Stimulated activated CD8-positive, alpha-beta memory T cell treated with anti-CD3 and anti-CD28 coated beads, Interleukin-12 subunit alpha, Interleukin-12 subunit beta, amount 100 ng/mL, for 24 hours (primary cell): ENCODE data around the gene ZNF787.

ENCODE experiments used
- DNase-seq: peaks from one replicate; pipeline ENCODE4 v3.0.0-alpha.2; 2020; ENCODE audit errors: extremely low read depth

ZNF787 gene

GRCh38 chr19:56087647-56088496 lies 33.2 kb downstream of the ZNF787 start:
- DNase-seq = no peak

DNA sequence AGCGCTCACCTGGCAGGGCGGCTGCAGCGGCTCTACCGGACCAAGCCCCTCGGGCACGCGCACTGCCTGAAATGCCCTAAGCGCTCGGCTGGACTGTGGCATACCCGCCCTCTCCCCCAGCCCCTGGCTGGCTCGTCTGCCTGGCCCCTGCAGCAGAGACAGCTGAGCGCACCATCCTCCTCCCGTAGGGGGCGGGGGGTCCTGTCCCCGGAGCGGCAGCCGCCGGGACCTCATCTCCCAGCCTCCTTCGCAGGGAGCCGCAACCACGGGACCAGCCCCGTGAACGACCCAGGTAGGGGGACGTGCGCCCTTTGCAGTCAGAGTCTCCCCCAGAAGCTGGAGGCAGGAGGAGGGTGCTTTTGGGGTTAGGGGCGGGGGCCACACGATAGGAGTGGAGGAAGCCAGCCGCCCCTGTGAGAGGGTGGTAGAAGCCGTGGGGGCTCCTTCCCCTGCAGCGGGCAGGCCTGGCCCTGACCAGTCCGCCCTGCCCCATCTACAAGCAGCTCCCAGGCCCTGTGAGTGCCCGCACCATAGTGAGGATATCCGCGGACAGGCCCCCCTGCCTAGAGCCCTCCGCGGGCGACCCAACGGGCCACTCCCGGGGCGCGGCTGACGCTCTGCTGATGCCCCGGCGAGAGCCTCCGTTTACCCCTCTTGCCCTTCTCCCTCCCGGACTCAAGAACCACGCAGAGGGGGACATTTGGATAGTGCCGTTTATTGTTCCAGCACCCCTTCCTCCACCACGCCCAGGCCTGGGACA lies 34.2 kb downstream of the ZNF787 start:
- no peak for DNase-seq

- no peak for DNase-seq
Observed at GRCh38 chr19:56085571-56086275, 35.4 kb downstream of the ZNF787 start.

DNA sequence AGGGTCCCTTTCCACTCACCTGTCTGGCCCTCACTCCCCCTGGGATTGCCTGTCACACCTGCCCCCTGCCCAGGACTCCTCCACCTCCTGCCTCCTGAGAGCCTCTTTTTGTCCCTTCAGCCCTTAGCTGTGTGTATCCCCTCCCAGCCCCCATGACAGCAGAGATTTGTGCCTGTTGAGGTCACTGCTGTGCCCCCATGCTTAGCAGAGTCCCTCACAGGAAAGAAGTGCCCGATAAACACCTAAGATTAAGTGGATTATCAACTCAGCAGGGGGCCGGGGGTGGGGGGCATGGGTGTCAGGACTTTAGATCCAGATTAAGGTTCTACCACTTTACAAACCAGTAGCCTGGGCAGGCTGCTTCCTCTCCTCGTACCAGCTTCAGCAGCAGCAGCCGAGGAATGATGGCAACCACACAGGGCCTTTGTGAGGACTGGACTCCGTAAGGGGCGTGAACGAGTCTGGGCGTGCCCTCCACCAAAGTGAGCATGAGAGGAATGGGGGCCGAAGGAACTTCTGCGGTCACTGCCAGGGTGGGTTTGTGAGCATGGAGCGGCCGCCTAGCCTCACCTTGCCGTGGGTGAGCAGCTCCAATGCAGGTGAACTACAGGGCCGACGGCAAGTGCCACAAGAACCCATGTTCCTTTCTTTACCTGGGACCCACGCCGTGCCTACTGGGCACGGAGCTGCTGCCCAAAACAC lies 36.1 kb downstream of the ZNF787 start:
- no peak for DNase-seq

- no peak for DNase-seq
Observed at GRCh38 chr19:56083668-56084067, 37.4 kb downstream of the ZNF787 start.

DNA sequence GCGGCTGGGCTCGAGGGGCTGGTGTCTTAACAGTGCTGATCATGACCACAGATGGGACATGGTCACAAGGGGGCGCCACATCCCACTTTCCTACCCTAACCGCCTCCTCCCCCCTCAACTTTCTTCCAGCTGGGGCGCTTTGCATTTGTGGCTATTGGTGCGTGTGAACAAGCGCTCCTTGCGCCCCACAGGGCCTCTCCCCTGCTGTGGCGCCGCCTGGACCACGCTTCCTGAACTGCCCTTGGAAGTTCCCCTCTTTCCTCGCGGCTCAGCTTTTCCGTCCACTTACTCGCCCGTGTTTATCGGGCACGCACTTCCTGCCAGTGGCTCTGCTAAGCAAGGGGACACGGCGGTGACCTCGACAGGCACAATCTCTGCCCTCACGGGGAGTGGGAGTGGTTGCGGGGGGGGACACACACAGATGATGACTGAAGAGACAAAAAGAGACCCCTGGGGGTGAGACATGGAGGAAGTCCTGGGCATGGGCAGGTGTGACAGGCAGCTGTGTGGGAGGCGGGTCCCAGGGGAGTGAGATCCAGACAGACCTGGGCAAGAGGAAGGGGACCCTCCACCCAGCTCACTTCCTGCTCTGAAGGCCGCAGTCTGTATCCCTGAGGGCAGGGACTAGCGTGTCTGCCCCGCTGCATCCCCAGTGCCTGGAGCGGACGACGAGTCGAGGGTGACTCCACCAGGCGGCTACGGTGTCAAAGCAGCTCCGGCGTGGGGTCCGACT lies 40.3 kb downstream of the ZNF787 start:
- no peak for DNase-seq

DNA sequence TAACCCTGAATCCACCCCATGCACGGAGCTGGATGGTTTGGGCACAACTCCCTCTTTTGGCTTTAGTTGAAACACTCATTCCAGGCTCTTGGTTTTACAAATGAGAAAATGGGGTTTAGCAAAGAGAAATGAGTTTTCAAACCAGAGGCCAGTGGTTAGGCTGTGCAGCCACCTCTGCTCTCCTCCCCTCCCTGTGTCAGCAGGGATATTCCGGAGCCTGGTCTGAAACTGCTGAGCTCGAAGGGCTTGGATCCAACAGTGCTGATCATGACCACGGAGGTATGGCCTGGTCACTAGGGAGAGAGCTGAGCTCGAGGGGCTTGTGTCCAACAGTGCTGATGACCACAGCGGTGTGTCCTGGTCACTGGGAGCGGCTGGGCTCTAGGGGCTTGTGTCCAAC lies 41.5 kb downstream of the ZNF787 start:
- DNase-seq = no peak

DNA sequence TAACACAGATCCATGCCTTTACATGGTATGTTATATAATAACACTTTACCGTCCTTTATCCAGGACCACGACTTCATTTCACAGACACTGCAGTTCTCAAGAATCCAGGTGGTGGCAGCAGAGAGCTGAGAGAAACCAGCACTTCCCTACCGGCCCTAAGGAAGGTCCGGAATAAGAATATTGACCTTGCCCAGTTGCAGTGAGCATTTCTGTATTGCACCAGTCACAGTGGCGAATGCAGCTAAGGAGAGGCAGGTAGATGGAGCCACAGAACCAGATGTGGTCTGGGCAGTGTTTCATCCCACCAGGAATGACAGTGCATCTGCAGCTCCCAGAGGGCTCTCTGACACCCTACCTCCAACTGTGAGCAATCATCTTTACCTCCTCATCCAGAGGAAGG lies 44.6 kb downstream of the ZNF787 start:
- DNase-seq = no peak

GRCh38 chr19:56071151-56071550 lies 49.9 kb downstream of the ZNF787 start:
- no peak for DNase-seq

GRCh38 chr19:56069642-56070041 lies 51.5 kb downstream of the ZNF787 start:
- no peak for DNase-seq

DNA sequence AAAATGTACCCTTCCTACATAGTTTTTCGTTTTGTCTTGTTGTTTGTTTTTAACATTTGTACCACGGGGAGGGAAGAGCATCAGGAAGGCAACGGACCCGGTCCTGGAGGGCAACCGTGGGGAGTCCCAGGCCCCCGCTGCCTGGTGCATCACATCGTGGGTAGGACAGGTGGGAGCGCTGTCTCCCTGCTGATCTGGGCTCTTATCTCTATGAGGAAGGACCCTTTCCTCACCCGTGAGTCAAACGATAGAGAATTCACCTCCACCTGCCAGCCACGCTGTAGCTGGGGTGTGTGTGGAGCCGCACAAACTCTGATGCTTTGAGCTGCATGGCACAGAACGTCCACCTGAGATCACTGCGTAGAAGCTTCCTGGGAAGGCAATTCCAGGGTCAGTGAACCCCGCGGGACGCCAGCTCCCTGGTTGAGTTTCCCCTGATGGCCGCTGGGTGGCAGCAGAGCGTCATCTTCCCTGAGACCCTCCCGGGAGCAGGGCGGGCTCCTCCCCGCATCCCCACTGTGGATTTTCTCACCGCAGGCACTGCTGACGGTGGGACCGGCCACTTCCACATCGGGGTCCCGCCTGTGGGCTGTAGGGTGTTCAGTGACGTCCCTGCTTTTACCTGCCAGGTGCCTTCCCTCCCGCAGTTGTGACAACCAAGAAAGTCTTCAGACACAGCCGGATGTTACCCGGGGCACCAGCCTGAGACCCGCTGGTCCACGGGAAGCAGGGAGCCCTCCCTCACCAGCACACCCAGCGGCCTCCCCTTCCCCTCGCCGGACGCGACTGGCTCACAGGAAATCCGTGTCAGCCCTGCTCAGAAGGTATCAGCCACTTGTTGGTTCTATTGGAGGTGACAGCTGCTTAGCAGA lies 54.7 kb downstream of the ZNF787 start:
- no peak for DNase-seq

DNA sequence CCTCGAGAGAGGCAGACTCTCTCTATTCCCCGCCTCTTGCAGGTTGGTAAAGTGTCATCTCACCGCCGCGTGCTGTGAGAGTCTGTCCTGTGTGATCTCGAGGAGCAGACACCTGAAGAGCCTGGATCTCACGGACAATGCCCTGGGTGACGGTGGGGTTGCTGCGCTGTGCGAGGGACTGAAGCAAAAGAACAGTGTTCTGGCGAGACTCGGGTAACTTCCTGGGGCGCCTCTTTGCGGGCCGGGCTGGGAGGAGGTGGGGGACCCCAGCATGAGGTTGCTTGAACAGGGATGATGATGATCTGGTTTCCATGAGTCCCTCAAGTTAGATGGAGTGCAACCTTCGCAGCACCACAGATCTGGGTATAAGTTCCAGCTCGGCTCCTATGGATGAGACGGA lies 67.5 kb downstream of the ZNF787 start:
- DNase-seq = no peak
